Astrocyte (in vitro differentiated cells and primary cell): ENCODE results near the gene ABTB2. TPM values are rescaled to one million over a fixed set of nuclear protein-coding genes. Genes with fewer than 3 reads are reported as not detected.

Experiments used
- DNase-seq: peaks from one replicate; pipeline ENCODE4 v3.0.0-alpha.2; 2010; ENCODE audit warnings: low read depth
- FAIRE-seq: peaks from 2 replicates; lab custom pipeline; 2011; peaks lifted over from hg19 to GRCh38; lab: Jason Lieb, UNC
- H2AFZ ChIP-seq: 2 replicates; pipeline ENCODE4 v1.6.0; 2012; ENCODE audit warnings: low read depth, low read length, inconsistent platforms
- H3K27ac ChIP-seq: 2 replicates; pipeline ENCODE4 v1.5.1; 2011; ENCODE audit warnings: low read depth, low read length, inconsistent platforms
- H3K27me3 ChIP-seq: 2 replicates; pipeline ENCODE4 v1.6.0; 2011; ENCODE audit warnings: low read length, inconsistent platforms; ENCODE audit not compliant: insufficient read depth
- H3K36me3 ChIP-seq: 2 replicates; pipeline ENCODE4 v1.5.1; 2011; ENCODE audit warnings: low read length, inconsistent platforms; ENCODE audit not compliant: insufficient read depth
- H3K4me1 ChIP-seq: 2 replicates; pipeline ENCODE4 v1.5.1; 2011; ENCODE audit warnings: low read length, inconsistent platforms; ENCODE audit not compliant: insufficient read depth
- H3K4me2 ChIP-seq: 2 replicates; pipeline ENCODE4 v1.6.0; 2012; ENCODE audit warnings: low read length, inconsistent platforms
- H3K4me3 ChIP-seq: 2 replicates; pipeline ENCODE4 v1.5.1; 2011; ENCODE audit warnings: low read depth, mild to moderate bottlenecking, low read length, inconsistent platforms; ENCODE audit not compliant: insufficient read depth
- H3K79me2 ChIP-seq: 2 replicates; pipeline ENCODE4 v1.6.0; 2012; ENCODE audit warnings: mild to moderate bottlenecking, low read length, inconsistent platforms; ENCODE audit not compliant: insufficient read depth
- H3K9ac ChIP-seq: 2 replicates; pipeline ENCODE4 v1.6.0; 2012; ENCODE audit warnings: mild to moderate bottlenecking, low read length, inconsistent platforms
- H3K9me3 ChIP-seq: 2 replicates; pipeline ENCODE4 v1.5.1; 2012; ENCODE audit warnings: low read depth, mild to moderate bottlenecking, low read length, inconsistent platforms; ENCODE audit not compliant: insufficient read depth
- H4K20me1 ChIP-seq: 2 replicates; pipeline ENCODE4 v1.6.0; 2012; ENCODE audit warnings: low read length, inconsistent platforms; ENCODE audit not compliant: insufficient read depth
- H3K27ac Mint-ChIP-seq: one replicate; pipeline ENCODE4 v1.8.0; 2021; ENCODE audit warnings: mild to moderate bottlenecking, mixed read lengths; ENCODE audit not compliant: unreplicated experiment
- H3K27me3 Mint-ChIP-seq: one replicate; pipeline ENCODE4 v1.8.0; 2021; ENCODE audit warnings: low read depth, mixed read lengths; ENCODE audit not compliant: unreplicated experiment
- H3K36me3 Mint-ChIP-seq: one replicate; pipeline ENCODE4 v1.8.0; 2021; ENCODE audit warnings: low read depth, mixed read lengths; ENCODE audit not compliant: unreplicated experiment
- H3K4me1 Mint-ChIP-seq: one replicate; pipeline ENCODE4 v1.8.0; 2021; ENCODE audit warnings: low read depth, mixed read lengths; ENCODE audit not compliant: unreplicated experiment
- H3K4me3 Mint-ChIP-seq: one replicate; pipeline ENCODE4 v1.8.0; 2021; ENCODE audit warnings: mild to moderate bottlenecking, moderate library complexity, mixed read lengths; ENCODE audit not compliant: unreplicated experiment
- H3K9me3 Mint-ChIP-seq: one replicate; pipeline ENCODE4 v1.8.0; 2021; ENCODE audit warnings: mild to moderate bottlenecking, mixed read lengths; ENCODE audit not compliant: unreplicated experiment
- CTCF ChIP-seq: IDR thresholded peaks from 2 replicates; pipeline ENCODE4 v1.5.1; 2011; ENCODE audit warnings: low read depth, mild to moderate bottlenecking, inconsistent platforms, low read length, moderate library complexity; ENCODE audit not compliant: insufficient read depth
- EZH2 ChIP-seq: IDR thresholded peaks from 2 replicates; pipeline ENCODE4 v1.6.1; 2012; ENCODE audit warnings: mild to moderate bottlenecking, low read length, inconsistent platforms; ENCODE audit not compliant: insufficient read depth
- total RNA-seq: library from RNA; stranded (reverse); gene quantifications from 2 replicates; pipeline ENCODE4 v1.2.1, GENCODE V29; 2021

Gene ABTB2
- total RNA-seq, 1 donor from 2014 or later: 14.1 TPM

- Histone ChIP-seq H3K9me3 (no peaks in the 10 kb centered on the region), H3K4me2 (no peak overlapping the region), H4K20me1 (peaks cover 23% of the 10 kb centered on the region), H3K27me3 (no peaks in the 10 kb centered on the region), H3K4me3 (no peak overlapping the region), H3K79me2 (no peaks in the 10 kb centered on the region), H3K4me1 (no peaks in the 10 kb centered on the region), H3K9ac (no peak overlapping the region), H3K36me3 (no peaks in the 10 kb centered on the region), H3K27ac (no peak overlapping the region), H2AFZ (no peak overlapping the region)
- Mint-ChIP-seq H3K27ac (peak overlapping the region; percentile 80), H3K9me3 (no peaks in the 10 kb centered on the region), H3K27me3 (peaks cover 2% of the 10 kb centered on the region), H3K36me3 (peaks cover 2% of the 10 kb centered on the region), H3K4me1 (peaks cover 3% of the 10 kb centered on the region), H3K4me3 (no peak overlapping the region)
- FAIRE-seq: no peak
- no peak for DNase-seq
- no peak for TF ChIP-seq EZH2
- TF ChIP-seq CTCF: no peak
These were observed 76.6 kb downstream of the ABTB2 start for GRCh38 chr11:34280945-34281872.

- Mint-ChIP-seq H3K4me1 (peaks cover 10% of the 10 kb centered on the region), H3K27ac (no peak overlapping the region), H3K4me3 (no peak overlapping the region), H3K9me3 (no peaks in the 10 kb centered on the region), H3K27me3 (peaks cover 2% of the 10 kb centered on the region), H3K36me3 (peaks cover 2% of the 10 kb centered on the region)
- DNase-seq (no peak), FAIRE-seq (no peak)
- no peaks in the 10 kb centered on the region for H3K9me3 ChIP-seq
- H3K27me3 ChIP-seq: no peaks in the 10 kb centered on the region
- no peak overlapping the region for H3K4me3 ChIP-seq
- no peak overlapping the region for H2AFZ ChIP-seq
- no peak overlapping the region for H3K9ac ChIP-seq
- no peaks in the 10 kb centered on the region for H3K36me3 ChIP-seq
- H3K79me2 ChIP-seq: no peaks in the 10 kb centered on the region
- TF ChIP-seq EZH2 (no peak), CTCF (no peak)
- H3K4me1 ChIP-seq: peaks cover 16% of the 10 kb centered on the region
- H3K4me2 ChIP-seq: no peak overlapping the region
- peaks cover 12% of the 10 kb centered on the region for H4K20me1 ChIP-seq
- H3K27ac ChIP-seq: no peak overlapping the region
These were observed 79.0 kb downstream of the ABTB2 start for GRCh38 chr11:34278693-34279297.
